Kasumi-1 (cell line): ENCODE measurements around the gene MPP1.

Experiments
- DNase-seq, 2 experiments: peaks; one replicate each; lab custom pipeline; 2025; lab: John Stamatoyannopoulos, UW

The MPP1 gene

DNA sequence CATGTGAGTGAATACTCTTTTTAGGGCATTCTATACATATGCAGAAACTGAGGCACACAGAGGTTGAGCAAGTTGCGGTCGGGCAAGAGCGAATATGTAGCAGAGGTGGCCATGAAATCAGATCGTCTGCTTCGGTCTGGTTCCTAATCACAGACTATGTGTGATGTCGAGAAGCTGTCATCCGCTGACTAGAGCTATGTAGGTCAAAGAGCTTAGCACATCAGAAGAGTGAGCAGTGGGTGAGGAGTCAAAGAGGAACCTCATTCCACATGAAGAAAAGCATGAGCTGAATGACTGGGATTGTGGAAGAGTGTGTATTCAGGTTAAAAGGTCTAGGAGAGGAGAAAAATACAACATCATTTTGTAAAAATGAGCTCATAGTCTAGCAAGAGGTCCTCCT lies 73.4 kb downstream of the MPP1 start:
- no peak for DNase-seq

DNA sequence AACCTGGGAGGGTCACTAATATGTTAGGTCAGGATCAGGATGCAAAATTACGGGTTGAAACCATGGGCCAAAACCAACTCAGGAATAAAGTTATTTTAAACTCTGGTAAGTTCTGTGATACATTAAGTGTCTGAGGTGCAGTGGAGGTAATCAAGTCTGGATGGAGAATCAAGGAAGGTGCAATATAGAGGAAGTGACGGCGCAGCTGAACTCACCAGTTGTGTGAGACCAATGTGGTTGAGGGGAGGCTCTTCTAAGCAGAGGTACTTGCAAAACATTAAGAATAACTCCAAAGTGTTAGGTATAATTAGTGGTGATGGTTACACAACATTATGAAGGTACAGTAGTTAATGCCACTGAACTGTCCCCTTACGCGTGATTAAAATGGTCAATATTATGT lies 74.1 kb downstream of the MPP1 start:
- DNase-seq: no peak

DNA sequence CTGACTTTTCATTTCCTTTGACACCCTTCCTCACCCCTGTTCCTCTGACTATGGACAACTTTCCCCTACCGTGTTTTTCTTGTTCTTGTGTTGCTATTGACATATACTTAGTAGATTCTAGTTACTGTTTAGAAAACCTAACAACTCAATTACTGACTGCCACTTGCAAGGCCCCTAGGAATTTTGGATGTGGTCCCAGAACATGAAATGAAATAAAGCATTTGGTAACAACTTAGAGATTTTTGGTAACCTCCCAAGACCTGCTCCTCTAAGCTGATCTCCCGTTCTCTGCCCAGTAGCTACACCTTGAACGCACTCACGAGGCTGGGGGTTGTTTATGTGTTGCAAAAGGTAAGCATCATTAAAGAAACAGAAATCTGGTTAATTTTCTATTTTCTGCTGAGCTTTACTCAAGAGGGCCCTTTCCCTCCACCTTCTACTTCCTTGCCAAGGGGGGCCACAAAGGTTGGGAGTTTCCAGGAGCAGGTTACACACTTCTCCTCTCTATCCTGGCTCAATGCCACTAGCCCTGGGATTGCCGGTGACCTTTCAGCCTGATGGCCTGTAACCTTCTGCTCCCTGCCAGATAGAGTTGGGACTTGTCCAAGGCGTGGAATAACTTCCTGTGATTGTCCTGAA lies 74.9 kb downstream of the MPP1 start:
- no peak for DNase-seq

DNA sequence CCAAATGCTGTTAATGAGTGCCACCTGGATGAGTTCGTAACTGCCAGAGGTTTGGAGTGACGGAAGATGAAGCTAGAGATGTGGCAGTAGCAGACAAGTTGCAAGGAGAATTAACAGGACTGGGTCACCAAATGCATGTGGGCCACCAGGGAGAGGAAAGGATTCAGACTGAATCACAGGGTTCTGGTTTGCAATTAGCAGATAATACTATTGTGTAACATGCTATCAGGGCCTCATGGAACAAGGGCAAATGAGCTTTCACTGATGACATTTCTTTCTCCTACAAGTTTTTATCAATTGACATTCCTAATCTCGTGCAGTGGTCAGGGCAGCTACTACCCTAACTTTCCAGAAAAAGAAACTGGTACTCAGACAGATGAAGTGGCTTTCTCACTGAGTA lies 75.8 kb downstream of the MPP1 start:
- DNase-seq: no peak
